Esophagus muscularis mucosa (tissue), 3 donors: ENCODE data around the gene MRPL55.

ENCODE experiments used
- CTCF ChIP-seq, 3 experiments: fragments of 200-600 bp in 2 of 3; fragments of 450-650 bp in 1 of 3; sonication (generic) in 2 of 3; IDR thresholded peaks; one replicate each; pipeline ENCODE4 v1.5.1; 2017 to 2019; ENCODE audit warnings: antibody characterized with exemption in 3 of 3, mild to moderate bottlenecking in 2 of 3, moderate library complexity in 1 of 3
- POLR2A ChIP-seq: fragments of 450-650 bp; IDR thresholded peaks from one replicate; pipeline ENCODE4 v1.6.1; 2017; ENCODE audit warnings: antibody characterized with exemption, moderate library complexity, mild to moderate bottlenecking, low read depth
- POLR2AphosphoS5 ChIP-seq, 2 donors: sonication (generic); formaldehyde crosslinking; IDR thresholded peaks; one replicate each; pipeline ENCODE4 v1.6.1; 2017; ENCODE audit warnings: antibody characterized with exemption in 2 of 2

- TF ChIP-seq CTCF (IDR thresholded peaks at IDR 0.05) (no peak), POLR2A (no peak), POLR2AphosphoS5 (IDR thresholded peaks at IDR 0.05) (no peak)
Observed at GRCh38 chr1:228148935-228149405, 39.9 kb upstream of the MRPL55 start.
